Stimulated activated CD4-positive, alpha-beta T cell treated with anti-CD3 and anti-CD28 coated beads, TNF-alpha, amount 100 ng/mL, for 24 hours (primary cell): ENCODE results near the gene DHRS9.
"Not testable (repeated sequence)": the region's sequence is repeated elsewhere in the genome, so short reads cannot be mapped to it uniquely, and the experiment has no call there.

Source experiments
- DNase-seq, 3 experiments: peaks; one replicate each; pipeline ENCODE4 v3.0.0-alpha.2; 2020; ENCODE audit warnings: low read depth in 3 of 3

Gene DHRS9

DNA sequence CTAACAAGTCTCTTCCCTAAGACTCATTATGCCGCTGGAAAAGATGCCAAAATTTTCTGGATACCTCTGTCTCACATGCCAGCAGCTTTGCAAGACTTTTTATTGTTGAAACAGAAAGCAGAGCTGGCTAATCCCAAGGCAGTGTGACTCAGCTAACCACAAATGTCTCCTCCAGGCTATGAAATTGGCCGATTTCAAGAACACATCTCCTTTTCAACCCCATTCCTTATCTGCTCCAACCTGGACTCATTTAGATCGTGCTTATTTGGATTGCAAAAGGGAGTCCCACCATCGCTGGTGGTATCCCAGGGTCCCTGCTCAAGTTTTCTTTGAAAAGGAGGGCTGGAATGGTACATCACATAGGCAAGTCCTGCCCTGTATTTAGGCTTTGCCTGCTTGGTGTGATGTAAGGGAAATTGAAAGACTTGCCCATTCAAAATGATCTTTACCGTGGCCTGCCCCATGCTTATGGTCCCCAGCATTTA, 26.3 kb downstream of the DHRS9 start:
- no peak for DNase-seq

GRCh38 chr2:169104848-169105247, 35.5 kb downstream of the DHRS9 start:
- DNase-seq, result no peak

DNA sequence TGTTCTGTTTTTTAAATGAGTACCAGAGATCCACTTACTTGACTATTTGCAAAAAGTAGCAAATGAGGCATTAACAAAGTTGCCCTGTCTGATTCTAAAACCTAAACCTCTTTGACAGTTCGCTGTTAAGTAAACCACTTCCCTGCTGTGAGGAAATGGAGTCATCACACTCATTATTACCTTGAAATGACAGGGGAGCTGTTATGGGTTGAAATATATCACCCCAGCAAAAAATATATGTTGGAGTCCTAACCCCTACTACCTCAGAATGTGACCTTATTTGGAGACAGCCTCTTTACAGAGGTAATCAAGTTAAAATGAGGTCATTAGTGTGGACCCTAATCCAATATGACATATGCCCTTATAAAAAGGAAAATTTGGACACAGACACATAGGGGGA, 36.1 kb downstream of the DHRS9 start:
- no peak for DNase-seq

DNA sequence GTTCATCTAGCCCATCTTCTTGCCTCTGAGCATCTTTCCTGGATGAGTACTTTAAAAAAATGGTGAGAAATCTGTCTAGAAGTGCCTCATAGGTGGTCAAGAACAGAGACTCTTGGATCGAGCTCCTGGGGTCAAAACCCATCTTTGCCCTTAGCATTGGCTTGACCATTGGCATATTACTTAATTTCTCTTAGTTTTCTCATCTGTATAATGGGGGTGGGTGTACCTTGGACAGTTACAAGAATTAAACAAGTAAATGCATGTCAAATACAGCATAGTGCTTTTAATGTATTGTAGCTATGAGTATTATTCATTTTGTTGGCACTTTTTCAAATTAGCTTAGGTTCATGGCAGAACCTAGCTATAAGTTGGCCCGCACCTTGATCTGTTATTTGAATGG, 36.8 kb downstream of the DHRS9 start:
- DNase-seq, result no peak

- no peak for DNase-seq
These were observed 37.5 kb downstream of the DHRS9 start for GRCh38 chr2:169106563-169107545.

DNA sequence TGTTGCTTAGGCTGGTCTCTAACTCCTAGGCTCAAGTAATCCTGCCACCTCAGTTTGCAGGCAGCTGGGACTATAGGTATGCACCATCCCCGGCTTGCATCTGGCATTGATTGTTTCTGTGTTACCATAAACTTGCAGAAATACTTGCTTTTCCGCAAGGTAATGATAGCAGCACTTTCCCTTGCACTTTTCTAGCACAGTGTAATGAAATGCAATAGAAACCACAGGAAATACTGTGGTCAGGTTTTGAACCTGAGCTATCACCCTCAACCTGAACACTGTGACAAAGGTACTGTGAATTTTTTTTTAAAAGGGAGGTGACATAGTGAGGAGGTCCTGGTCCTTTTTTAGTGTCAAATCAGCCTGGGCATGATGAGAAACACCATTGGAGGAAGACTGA, 38.3 kb downstream of the DHRS9 start:
- DNase-seq, result no peak

DNA sequence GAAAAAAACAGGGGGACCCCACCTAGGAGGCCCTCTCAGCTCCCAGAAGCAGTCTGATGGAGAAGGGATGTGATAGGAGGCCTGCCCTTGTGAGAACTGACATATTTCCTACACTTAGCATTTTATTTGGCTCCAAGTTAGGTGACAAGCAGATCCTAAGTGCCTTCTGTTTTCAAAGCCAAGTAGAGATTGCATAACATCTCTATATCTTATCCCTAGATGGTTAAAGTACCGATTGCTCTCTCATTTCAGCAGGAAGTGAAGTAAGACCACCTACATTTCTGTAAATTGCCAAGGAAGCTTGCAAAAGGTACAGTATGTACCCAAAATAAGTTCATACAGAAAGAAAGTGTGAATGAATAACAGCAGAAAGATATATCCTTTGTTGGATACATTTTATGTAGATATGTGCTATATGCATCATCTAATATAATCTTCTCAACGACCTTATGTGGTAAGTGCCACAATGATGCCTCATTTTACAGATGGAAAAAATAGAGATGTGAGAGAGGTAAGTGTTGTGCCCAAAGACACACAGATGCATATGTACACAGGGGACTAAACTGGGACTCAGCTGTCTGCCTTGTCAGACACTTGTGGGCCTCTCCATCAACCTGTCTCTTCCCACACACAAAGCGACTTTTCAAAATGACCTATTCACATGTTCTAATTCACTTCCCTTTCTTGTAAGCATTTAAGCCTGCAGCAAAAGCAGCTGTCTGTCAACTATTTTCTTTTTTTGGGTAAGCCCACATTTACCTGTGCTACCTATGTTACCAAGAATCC, 38.9 kb downstream of the DHRS9 start:
- DNase-seq, result no peak

DNA sequence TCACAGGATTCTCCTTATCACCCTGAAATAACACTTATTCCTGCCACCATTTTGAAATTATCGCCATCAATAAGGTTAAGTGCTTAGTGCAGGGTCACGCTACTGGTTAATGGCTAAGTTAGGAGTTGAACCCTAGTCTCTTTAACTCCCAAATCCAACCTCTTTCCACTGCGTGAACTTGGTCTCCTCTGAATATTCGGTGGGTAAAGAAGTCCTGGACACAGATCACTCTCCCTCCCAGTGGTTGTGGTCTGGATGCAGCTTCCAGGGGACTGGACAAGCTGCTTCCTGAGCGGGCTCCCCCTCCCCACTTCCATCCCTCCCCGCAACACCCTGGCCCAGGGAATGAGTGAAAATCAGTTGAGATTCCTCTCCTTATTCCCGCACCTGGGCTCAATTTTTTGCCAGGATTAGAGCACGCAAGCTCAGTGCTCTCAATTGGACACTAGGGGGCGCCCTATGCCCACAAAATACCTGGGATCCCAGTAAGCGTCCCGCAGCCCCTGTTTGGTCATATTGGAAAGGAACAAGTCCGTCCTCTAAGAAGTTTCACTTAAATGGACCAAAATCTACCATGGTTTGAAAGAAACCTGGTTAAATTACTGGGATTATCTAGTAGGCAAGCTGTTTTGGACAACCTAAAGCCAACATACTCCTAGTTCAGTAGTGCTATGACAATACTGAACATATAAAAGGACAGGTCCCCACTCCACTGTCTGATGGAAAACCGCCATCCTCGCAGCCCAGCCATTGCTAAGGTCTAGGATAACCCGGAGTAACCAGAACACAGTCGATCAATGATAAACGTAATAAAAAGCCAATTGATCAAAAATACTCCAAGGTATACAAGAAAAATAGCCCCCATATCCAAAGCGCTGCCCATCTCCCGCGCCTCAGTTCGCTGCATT, 40.4 kb downstream of the DHRS9 start:
- DNase-seq, result peak; percentile 53 to 59 (median 58)

GRCh38 chr2:169110419-169110818, 41.1 kb downstream of the DHRS9 start:
- DNase-seq, result no peak

DNA sequence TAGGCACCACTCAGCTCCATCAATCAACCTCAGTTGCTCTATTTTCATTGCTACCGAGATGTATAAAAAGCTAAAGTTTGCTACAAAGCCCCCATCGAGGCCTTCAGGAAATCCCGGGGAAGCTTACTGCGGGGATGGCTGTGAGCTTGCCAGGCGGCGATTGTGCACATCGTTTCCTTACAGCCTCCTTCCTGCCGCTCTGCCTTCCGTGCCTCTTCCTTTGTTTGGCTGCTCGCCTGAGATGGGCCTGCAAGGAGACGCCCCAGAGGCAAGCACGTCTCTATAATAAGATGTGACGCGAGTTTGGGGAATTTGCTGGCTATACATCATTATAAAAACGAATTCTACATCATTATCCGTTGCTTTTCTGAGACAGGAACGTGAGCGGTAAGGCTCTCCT, 41.6 kb downstream of the DHRS9 start:
- no peak for DNase-seq

DNA sequence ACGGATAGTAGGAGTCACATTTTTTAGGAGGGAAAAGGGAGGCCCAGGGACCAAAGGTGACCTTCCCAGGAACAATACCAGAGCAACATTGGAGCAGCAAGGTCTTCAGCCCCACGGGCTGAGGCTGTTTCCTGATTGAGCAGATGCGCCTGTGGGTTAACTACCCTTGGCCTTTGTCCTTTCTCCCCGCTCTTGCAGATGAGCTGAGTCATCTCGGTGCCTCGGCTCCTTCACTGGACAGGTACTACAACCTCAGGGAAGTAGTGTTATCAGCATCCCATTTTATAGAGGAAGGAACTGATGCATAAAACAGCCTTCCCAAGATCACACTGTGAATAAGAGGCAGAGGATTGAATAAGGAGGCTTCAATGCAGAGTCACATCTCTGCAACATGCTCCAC, 43.5 kb downstream of the DHRS9 start:
- no peak for DNase-seq

DNA sequence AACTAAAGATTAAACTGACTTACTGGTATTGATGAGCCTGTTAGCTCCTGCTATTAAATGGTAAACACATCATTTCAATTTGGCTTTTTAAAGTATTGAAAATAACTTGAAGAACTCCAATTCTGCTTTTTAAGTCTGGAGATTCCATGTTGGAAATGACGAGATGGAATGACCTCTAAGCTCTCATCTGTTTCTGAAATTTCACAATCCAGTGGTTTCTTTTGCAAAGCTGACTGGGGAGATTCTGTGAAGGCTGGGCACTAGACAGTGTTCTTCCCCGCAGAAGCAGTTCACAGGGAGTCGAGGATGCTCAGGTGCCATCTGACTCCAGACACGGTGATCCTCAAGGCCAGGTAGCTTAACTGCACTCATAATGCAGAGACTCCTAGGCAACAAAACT, 44.7 kb downstream of the DHRS9 start:
- no peak for DNase-seq

DNA sequence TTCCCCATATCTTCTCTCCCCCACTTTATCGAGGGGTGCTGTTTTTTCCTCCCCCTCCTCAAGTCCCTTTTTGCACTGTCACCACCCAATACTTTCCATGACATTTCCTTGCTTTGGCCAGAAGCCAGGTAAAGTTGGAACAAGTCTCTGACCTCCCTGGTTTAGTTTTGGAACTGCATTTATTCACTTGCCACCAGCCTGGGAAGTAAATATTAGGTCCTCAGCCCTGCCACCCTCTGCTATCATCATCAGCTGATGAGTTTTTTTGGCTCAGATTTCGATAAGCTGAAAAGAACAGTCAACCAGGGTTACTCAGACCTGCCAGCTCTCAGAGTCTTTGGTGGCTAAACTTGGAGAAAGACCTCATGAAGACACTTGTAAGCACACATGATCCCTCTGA, 47.0 kb downstream of the DHRS9 start:
- DNase-seq, result no peak

DNA sequence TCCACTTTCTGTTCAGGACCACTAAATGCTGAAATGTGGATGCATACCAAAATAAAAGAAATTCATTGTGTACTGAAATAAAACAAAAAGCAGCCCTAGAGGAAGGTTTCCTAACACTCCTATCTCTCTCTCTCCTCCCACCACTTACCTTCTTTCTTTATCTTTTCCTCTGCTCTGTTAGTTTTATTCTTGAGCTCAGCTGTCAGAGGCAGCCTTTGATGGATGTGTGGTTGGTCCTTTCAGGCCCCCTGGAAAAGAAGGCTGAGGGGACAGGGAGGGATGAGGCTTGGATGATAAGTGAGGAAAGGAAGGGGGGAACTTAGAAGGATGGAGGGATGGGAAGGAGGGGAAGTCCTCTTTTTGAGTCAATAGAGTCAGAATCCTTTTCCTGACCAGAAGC, 47.6 kb downstream of the DHRS9 start:
- DNase-seq, result no peak

DNA sequence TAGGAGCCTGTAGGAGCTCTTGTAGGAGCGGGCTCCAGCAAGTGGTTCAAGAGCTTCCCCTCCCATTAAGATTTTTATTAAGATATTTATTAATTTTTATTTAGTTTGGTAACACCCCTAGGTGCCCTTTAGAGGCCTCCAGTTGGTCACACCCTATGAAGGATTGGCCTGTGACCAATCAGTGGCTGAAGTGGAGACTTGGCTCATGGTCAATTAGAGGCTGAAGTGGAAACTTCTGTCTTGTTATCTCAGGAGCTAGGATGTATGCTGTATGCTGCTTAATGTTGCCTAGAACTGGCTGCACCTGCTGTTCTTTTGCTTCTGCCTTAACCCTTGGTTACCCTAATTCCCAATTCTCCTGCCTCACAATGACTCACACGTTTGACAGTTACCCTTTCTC, 48.7 kb downstream of the DHRS9 start:
- no peak for DNase-seq

- no peak for DNase-seq
These were observed 49.9 kb downstream of the DHRS9 start for GRCh38 chr2:169119123-169119760.

- DNase-seq, result no peak
These were observed 50.5 kb downstream of the DHRS9 start for GRCh38 chr2:169119851-169120250.

DNA sequence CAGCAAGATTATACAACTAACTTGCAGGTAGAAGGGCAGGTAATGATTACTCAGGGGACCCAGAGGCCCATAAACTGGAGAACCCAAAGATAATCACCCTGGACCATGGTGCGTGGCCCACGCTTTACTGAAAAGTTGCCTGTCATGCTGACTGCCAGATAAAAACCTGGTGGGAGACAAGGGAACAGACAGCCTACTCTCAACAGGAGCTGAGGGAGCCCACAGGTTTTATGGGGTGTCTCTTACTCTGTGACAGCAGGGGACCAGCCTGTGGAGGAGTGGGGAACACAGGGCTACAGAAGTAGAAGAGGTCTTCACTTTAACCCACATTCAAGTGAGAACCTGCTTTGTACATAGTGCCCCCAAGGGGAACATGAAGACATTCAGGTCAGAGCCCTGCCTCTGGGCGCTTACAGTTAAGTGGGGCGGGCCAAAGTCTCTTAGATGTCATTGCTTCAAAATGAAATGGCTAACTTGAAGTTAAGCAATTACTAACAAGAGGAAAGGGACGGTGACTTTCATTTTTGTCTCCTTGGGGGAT, 60.4 kb downstream of the DHRS9 start:
- DNase-seq, result no peak

DNA sequence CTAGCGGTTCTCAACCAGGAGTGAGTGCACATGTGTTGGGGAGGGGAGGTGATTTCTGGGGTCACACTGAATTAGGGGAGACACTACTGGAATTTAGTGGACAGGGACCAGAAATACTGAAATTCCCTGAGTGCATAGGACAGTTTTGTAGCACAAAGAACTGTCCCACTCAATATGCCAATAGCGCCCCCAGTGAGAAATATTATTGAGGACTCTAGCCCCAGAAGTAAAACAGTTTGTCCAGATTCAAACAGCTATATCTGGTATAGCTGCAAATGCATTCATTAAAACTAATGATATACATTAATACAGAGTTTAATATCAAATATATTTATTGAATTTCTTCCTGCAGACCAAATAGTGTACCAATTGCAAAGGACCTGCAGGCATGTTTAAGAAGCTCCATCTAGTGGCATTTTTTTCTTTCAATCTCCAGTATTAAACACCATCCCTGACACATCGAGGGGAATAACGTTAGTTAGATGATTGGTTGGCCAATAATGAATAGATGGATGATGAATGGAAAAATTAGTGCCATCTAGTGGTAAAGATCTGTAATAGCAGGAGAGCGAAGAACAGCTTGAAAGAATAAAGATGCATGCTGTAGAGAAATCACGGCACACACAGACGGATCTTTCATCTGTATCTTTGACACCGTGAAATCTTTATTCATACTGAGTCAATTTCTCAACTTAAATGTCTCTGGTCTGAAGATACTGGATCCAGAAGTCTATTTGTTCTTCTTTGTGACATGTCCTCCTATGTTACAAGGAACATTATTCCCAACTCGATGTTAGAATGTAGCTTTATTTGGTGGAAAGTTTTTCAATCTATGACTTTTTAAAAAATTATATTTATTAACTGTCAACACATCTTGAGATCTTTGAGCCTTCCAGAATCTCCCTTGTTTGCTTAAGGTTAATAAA, 62.5 kb downstream of the DHRS9 start:
- DNase-seq, result no peak

DNA sequence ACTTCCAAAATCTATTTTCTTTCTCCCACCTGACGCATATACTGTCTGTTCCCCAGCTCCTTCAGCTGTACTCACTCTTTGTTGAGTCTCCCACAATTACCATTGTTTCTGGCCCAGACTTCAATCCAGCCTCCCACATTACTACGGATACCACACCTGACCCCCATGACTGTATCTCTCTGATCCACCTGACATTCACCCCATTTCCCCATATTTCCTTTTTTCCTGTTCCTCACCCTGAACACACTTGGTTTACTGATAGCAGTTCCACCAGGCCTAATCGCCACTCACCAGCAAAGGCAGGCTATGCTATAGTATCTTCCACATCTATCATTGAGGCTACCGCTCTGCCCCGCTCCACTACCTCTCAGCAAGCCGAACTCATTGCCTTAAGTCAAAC, 64.9 kb downstream of the DHRS9 start:
- not testable (repeated sequence) for DNase-seq
